Fibroblast of lung (primary cell): ENCODE data around the gene S100A5. TPM values are rescaled to one million over a fixed set of nuclear protein-coding genes. Genes with fewer than 3 reads are reported as not detected.

ENCODE experiments used
- DNase-seq, 2 donors: peaks; one replicate each; pipeline versions ENCODE4 v3.0.0 to v3.0.0-alpha.2; 2010; ENCODE audit warnings: low read depth in 2 of 2
- H2AFZ ChIP-seq: 2 replicates; pipeline ENCODE4 v1.5.1; 2012; ENCODE audit warnings: low read length, control low read depth, inconsistent platforms
- H3K27ac ChIP-seq: 2 replicates; pipeline ENCODE4 v1.5.1; 2011; ENCODE audit warnings: low read length, control low read depth; ENCODE audit not compliant: insufficient read depth
- H3K27me3 ChIP-seq: 2 replicates; pipeline ENCODE4 v1.5.1; 2011; ENCODE audit warnings: mild to moderate bottlenecking, low read length; ENCODE audit not compliant: control insufficient read depth, insufficient read depth
- H3K36me3 ChIP-seq: 2 replicates; pipeline ENCODE4 v1.5.1; 2011; ENCODE audit warnings: low read length; ENCODE audit not compliant: control insufficient read depth, insufficient read depth
- H3K4me1 ChIP-seq: 2 replicates; pipeline ENCODE4 v1.5.1; 2011; ENCODE audit warnings: low read length; ENCODE audit not compliant: control insufficient read depth, insufficient read depth; ENCODE audit errors: extremely low read depth
- H3K4me2 ChIP-seq: 2 replicates; pipeline ENCODE4 v1.5.1; 2011; ENCODE audit warnings: low read length, control low read depth; ENCODE audit not compliant: insufficient read depth; ENCODE audit errors: extremely low read depth
- H3K4me3 ChIP-seq, 4 experiments: fragments of 200-600 bp in 1 of 4; sonication (generic) in 1 of 4; replicated peaks in 1 of 4; 2 replicates each; pipeline ENCODE4 v1.5.1; 2011 to 2016; ENCODE audit warnings: low read length in 4 of 4, low read depth in 3 of 4, mild to moderate bottlenecking in 3 of 4, control low read depth in 2 of 4, inconsistent platforms in 1 of 4, mixed read lengths in 1 of 4; ENCODE audit not compliant: insufficient read depth in 1 of 4; ENCODE audit errors: control extremely low read depth in 1 of 4
- H3K79me2 ChIP-seq: 2 replicates; pipeline ENCODE4 v1.5.1; 2012; ENCODE audit warnings: mild to moderate bottlenecking, low read length, inconsistent platforms; ENCODE audit not compliant: control insufficient read depth, insufficient read depth
- H3K9ac ChIP-seq: 2 replicates; pipeline ENCODE4 v1.5.1; 2011; ENCODE audit warnings: mild to moderate bottlenecking, low read length, control low read depth; ENCODE audit not compliant: insufficient read depth
- H3K9me3 ChIP-seq: 2 replicates; pipeline ENCODE4 v1.5.1; 2012; ENCODE audit warnings: low read depth, low read length; ENCODE audit not compliant: control insufficient read depth, insufficient read depth
- H4K20me1 ChIP-seq: 2 replicates; pipeline ENCODE4 v1.5.1; 2011; ENCODE audit warnings: low read length; ENCODE audit not compliant: control insufficient read depth, insufficient read depth; ENCODE audit errors: extremely low read depth
- EZH2 ChIP-seq: IDR thresholded peaks from 2 replicates; pipeline ENCODE4 v1.5.1; 2012; ENCODE audit warnings: low read length, control low read depth, mild to moderate bottlenecking; ENCODE audit errors: missing control alignments
- polyA plus RNA-seq, 2 donors: library from polyadenylated mRNA; depleted of rRNA in 1 of 2; stranded (reverse) in 1 of 2; unstranded in 1 of 2; fragments of >200 nt; gene quantifications; 2 replicates each; pipeline ENCODE4 v1.2.1, GENCODE V29; 2011 to 2012; ENCODE audit warnings: missing spikeins in 1 of 2
- total RNA-seq: library from RNA; depleted of rRNA; stranded (reverse); fragments of >200 nt; gene quantifications from 2 replicates; pipeline ENCODE4 v1.2.1, GENCODE V29; 2014
- TF ChIP-seq, protein P1 (sequence below), 2 donors: IDR thresholded peaks in 1 of 2; conservative IDR thresholded peaks in 1 of 2; 1 replicate in 1 of 2; 2 replicates in 1 of 2; pipeline ENCODE4 v1.5.1; 2011 to 2012; ENCODE audit warnings: low read length in 2 of 2, control low read depth in 1 of 2, inconsistent platforms in 1 of 2, low read depth in 1 of 2, mild to moderate bottlenecking in 1 of 2

Gene S100A5
- total and polyA plus RNA-seq, 2 donors (not counting 1 experiment from before 2014, with no cell fraction given): 0.20 TPM; not detected in 1

- H3K36me3 ChIP-seq: no peaks in the 10 kb centered on the region
- H3K9me3 ChIP-seq: no peaks in the 10 kb centered on the region
- peak overlapping the region; percentile 60 for H3K4me2 ChIP-seq
- no peak overlapping the region for H3K9ac ChIP-seq
- H3K4me1 ChIP-seq: peaks cover 18% of the 10 kb centered on the region
- DNase-seq: no peak
- no peaks in the 10 kb centered on the region for H4K20me1 ChIP-seq
- TF ChIP-seq, protein P1, sequence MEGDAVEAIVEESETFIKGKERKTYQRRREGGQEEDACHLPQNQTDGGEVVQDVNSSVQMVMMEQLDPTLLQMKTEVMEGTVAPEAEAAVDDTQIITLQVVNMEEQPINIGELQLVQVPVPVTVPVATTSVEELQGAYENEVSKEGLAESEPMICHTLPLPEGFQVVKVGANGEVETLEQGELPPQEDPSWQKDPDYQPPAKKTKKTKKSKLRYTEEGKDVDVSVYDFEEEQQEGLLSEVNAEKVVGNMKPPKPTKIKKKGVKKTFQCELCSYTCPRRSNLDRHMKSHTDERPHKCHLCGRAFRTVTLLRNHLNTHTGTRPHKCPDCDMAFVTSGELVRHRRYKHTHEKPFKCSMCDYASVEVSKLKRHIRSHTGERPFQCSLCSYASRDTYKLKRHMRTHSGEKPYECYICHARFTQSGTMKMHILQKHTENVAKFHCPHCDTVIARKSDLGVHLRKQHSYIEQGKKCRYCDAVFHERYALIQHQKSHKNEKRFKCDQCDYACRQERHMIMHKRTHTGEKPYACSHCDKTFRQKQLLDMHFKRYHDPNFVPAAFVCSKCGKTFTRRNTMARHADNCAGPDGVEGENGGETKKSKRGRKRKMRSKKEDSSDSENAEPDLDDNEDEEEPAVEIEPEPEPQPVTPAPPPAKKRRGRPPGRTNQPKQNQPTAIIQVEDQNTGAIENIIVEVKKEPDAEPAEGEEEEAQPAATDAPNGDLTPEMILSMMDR (conservative IDR thresholded peaks at IDR 0.05 in 1 of 2, IDR thresholded peaks at IDR 0.05 in 1 of 2; ENCODE audit: low read depth in 1 of 2, low read length in 2 of 2): no peak
- TF ChIP-seq EZH2: no peak
- no peaks in the 10 kb centered on the region for H3K79me2 ChIP-seq
- H3K27ac ChIP-seq: peak overlapping the region; percentile 71
- no peaks in the 10 kb centered on the region for H3K27me3 ChIP-seq
- H2AFZ ChIP-seq: no peak overlapping the region
- H3K4me3 ChIP-seq: no peak overlapping the region
These were observed 34.3 kb downstream of the S100A5 start for GRCh38 chr1:153506386-153506785.

GRCh38 chr1:153505576-153505975, 35.2 kb downstream of the S100A5 start:
- Histone ChIP-seq H3K27ac (no peak overlapping the region), H3K4me3 (no peak overlapping the region), H3K36me3 (no peaks in the 10 kb centered on the region), H3K27me3 (no peaks in the 10 kb centered on the region), H2AFZ (no peak overlapping the region), H3K79me2 (no peaks in the 10 kb centered on the region), H4K20me1 (no peaks in the 10 kb centered on the region), H3K4me1 (peaks cover 18% of the 10 kb centered on the region), H3K9me3 (no peaks in the 10 kb centered on the region), H3K4me2 (no peak overlapping the region), H3K9ac (no peak overlapping the region)
- TF ChIP-seq EZH2: no peak
- TF ChIP-seq, protein P1 (conservative IDR thresholded peaks at IDR 0.05 in 1 of 2, IDR thresholded peaks at IDR 0.05 in 1 of 2; ENCODE audit: low read depth in 1 of 2, low read length in 2 of 2): no peak
- DNase-seq: peak in 1 of 2 donors; percentile 28

GRCh38 chr1:153503766-153504165, 37.0 kb downstream of the S100A5 start:
- TF ChIP-seq, protein P1 (conservative IDR thresholded peaks at IDR 0.05 in 1 of 2, IDR thresholded peaks at IDR 0.05 in 1 of 2; ENCODE audit: low read depth in 1 of 2, low read length in 2 of 2): no peak
- no peak for TF ChIP-seq EZH2
- no peaks in the 10 kb centered on the region for H3K9me3 ChIP-seq
- H4K20me1 ChIP-seq: no peaks in the 10 kb centered on the region
- no peaks in the 10 kb centered on the region for H3K36me3 ChIP-seq
- peaks cover 18% of the 10 kb centered on the region for H3K4me1 ChIP-seq
- no peak overlapping the region for H3K27ac ChIP-seq
- DNase-seq: no peak
- no peak overlapping the region for H3K9ac ChIP-seq
- no peak overlapping the region for H3K4me2 ChIP-seq
- no peak overlapping the region for H2AFZ ChIP-seq
- H3K79me2 ChIP-seq: no peaks in the 10 kb centered on the region
- H3K27me3 ChIP-seq: peaks cover 4% of the 10 kb centered on the region
- no peak overlapping the region for H3K4me3 ChIP-seq
